ENCODE results near the gene FAM149A.

DNA sequence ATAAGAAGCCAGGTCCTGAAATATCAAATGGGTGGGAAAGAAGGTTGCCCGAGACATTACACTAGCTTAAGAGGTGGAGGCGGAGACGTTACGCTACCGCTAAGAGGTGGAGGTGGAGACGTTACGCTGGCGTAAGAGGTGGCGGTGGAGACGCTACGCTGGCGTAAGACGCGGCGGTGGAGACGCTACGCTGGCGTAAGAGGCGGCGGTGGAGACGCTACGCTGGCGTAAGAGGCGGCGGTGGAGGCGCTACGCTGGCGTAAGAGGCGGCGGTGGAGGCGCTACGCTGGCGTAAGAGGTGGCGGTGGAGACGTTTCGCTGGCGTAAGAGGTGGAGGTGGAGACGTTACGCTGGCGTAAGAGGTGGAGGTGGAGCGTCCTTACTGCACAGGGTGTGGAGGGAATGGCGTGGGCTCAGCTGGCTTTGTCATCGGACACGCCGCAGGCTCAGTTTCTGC, 99.6 kb downstream of the FAM149A start:
- no peak for TF ChIP-seq BCL11A (IDR thresholded peaks at IDR 0.05; ENCODE audit: low read depth, low read length)
- TF ChIP-seq, protein P1, sequence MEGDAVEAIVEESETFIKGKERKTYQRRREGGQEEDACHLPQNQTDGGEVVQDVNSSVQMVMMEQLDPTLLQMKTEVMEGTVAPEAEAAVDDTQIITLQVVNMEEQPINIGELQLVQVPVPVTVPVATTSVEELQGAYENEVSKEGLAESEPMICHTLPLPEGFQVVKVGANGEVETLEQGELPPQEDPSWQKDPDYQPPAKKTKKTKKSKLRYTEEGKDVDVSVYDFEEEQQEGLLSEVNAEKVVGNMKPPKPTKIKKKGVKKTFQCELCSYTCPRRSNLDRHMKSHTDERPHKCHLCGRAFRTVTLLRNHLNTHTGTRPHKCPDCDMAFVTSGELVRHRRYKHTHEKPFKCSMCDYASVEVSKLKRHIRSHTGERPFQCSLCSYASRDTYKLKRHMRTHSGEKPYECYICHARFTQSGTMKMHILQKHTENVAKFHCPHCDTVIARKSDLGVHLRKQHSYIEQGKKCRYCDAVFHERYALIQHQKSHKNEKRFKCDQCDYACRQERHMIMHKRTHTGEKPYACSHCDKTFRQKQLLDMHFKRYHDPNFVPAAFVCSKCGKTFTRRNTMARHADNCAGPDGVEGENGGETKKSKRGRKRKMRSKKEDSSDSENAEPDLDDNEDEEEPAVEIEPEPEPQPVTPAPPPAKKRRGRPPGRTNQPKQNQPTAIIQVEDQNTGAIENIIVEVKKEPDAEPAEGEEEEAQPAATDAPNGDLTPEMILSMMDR (IDR thresholded peaks at IDR 0.05 in 2 of 3, conservative IDR thresholded peaks at IDR 0.05 in 1 of 3; ENCODE audit: control insufficient read depth in 2 of 3, extremely low read depth in 1 of 3, insufficient read depth in 1 of 3, low read depth in 3 of 3, low read length in 3 of 3): no peak
- no peak for TF ChIP-seq SIX5 (IDR thresholded peaks at IDR 0.05; ENCODE audit: low read depth, low read length, severe bottlenecking)
- TF ChIP-seq, protein P2, sequence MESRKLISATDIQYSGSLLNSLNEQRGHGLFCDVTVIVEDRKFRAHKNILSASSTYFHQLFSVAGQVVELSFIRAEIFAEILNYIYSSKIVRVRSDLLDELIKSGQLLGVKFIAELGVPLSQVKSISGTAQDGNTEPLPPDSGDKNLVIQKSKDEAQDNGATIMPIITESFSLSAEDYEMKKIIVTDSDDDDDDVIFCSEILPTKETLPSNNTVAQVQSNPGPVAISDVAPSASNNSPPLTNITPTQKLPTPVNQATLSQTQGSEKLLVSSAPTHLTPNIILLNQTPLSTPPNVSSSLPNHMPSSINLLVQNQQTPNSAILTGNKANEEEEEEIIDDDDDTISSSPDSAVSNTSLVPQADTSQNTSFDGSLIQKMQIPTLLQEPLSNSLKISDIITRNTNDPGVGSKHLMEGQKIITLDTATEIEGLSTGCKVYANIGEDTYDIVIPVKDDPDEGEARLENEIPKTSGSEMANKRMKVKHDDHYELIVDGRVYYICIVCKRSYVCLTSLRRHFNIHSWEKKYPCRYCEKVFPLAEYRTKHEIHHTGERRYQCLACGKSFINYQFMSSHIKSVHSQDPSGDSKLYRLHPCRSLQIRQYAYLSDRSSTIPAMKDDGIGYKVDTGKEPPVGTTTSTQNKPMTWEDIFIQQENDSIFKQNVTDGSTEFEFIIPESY (IDR thresholded peaks at IDR 0.05): no peak
- TF ChIP-seq, protein P3, sequence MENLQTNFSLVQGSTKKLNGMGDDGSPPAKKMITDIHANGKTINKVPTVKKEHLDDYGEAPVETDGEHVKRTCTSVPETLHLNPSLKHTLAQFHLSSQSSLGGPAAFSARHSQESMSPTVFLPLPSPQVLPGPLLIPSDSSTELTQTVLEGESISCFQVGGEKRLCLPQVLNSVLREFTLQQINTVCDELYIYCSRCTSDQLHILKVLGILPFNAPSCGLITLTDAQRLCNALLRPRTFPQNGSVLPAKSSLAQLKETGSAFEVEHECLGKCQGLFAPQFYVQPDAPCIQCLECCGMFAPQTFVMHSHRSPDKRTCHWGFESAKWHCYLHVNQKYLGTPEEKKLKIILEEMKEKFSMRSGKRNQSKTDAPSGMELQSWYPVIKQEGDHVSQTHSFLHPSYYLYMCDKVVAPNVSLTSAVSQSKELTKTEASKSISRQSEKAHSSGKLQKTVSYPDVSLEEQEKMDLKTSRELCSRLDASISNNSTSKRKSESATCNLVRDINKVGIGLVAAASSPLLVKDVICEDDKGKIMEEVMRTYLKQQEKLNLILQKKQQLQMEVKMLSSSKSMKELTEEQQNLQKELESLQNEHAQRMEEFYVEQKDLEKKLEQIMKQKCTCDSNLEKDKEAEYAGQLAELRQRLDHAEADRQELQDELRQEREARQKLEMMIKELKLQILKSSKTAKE (IDR thresholded peaks at IDR 0.05; ENCODE audit: low read depth, poor library complexity, severe bottlenecking): no peak
- TF ChIP-seq SP1 (IDR thresholded peaks at IDR 0.05; ENCODE audit: low read depth, low read length): no peak
- TF ChIP-seq, protein P4, sequence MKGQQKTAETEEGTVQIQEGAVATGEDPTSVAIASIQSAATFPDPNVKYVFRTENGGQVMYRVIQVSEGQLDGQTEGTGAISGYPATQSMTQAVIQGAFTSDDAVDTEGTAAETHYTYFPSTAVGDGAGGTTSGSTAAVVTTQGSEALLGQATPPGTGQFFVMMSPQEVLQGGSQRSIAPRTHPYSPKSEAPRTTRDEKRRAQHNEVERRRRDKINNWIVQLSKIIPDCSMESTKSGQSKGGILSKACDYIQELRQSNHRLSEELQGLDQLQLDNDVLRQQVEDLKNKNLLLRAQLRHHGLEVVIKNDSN (IDR thresholded peaks at IDR 0.05; ENCODE audit: borderline replicate concordance, extremely low read length, insufficient read depth, low read depth, low read length): no peak

Measured in GM12878 (cell line).